ENCODE results near the gene TEX52. TPM values are rescaled to one million over a fixed set of nuclear protein-coding genes. Genes with fewer than 3 reads are reported as not detected.

TEX52 gene
- total and polyA plus RNA-seq, 2 of the 13 experiments (the other 11 are each of a cell fraction or from before 2014, with no cell fraction given), result 0.05 TPM; not detected in 1

GRCh38 chr12:2853626-2854025 lies 3.2 kb downstream of the TEX52 start (continued):
- peak; percentile 31; the same call in 1 of the 2 replicates for TF ChIP-seq SMC3 (IDR thresholded peaks at IDR 0.05; ENCODE audit: low read length)
- no peak for TF ChIP-seq NFIB (CRISPR knock-in tag; IDR thresholded peaks at IDR 0.05; ENCODE audit: borderline replicate concordance)
- peak; percentile 63; the same call in 1 of the 2 replicates for TF ChIP-seq RAD21 (CRISPR knock-in tag; IDR thresholded peaks at IDR 0.05)
- no peak for TF ChIP-seq HNF1A (IDR thresholded peaks at IDR 0.05; ENCODE audit: low read depth)
- no peak for TF ChIP-seq HNF1A (CRISPR knock-in tag; IDR thresholded peaks at IDR 0.05; ENCODE audit: borderline replicate concordance)
- no peak for TF ChIP-seq HINFP (CRISPR knock-in tag; IDR thresholded peaks at IDR 0.05; ENCODE audit: low read depth)
- TF ChIP-seq RCOR2 (CRISPR knock-in tag; IDR thresholded peaks at IDR 0.05), result no peak

GRCh38 chr12:2851931-2852330 lies 4.9 kb downstream of the TEX52 start:
- ChIA-PET POLR2A (interaction anchor here (0.6 kb wide), 1 partner anchor 10 kb away, joined by 3 read pairs; no protein-coding TSS in a partner anchor), CTCF (ENCODE audit: low intra/inter-chr PET ratio, low total read pairs) (no interaction called here)
- H3K9me3 ChIP-seq (ENCODE audit: low read length), result no peaks in the 10 kb centered on the region
- no peak overlapping the region for H2AFZ ChIP-seq (ENCODE audit: low read length)
- H3K9ac ChIP-seq (ENCODE audit: insufficient read depth, low read depth, low read length), result no peak overlapping the region
- intact Hi-C loops (cut with micrococcal nuclease; ENCODE audit: unreplicated experiment) (no loop called here), in situ Hi-C loops (cut with HindIII; ENCODE audit: extremely low pct_ligation_motif_present, low pct_unique_long_range_greater_than_20kb) (no loop called here)
- no TSS peak for BruUV-seq (replicated peaks)
- 94% methylated on average over 3 of the region's 3 CpGs for WGBS (ENCODE audit: low lambda C conversion rate)
- no peaks in the 10 kb centered on the region for H3K79me2 ChIP-seq (ENCODE audit: insufficient read depth, low read length)
- ATAC-seq (no peak), DNase-seq (ENCODE audit: low spot score) (no peak), FAIRE-seq (no peak)
- H3K27me3 ChIP-seq (ENCODE audit: control insufficient read depth in 1 of 2, insufficient read depth in 2 of 2, low read length in 2 of 2), result no peaks in the 10 kb centered on the region
- no peak overlapping the region for H3K4me2 ChIP-seq (ENCODE audit: low read depth, low read length)
- no peak overlapping the region for H3K27ac ChIP-seq (ENCODE audit: extremely low read length, insufficient read depth, low read length)
- peaks cover 36% of the 10 kb centered on the region for H3K4me1 ChIP-seq (ENCODE audit: insufficient read depth, low read length)
- H3K36me3 ChIP-seq (replicated peaks in 1 of 2; ENCODE audit: control insufficient read depth in 1 of 2, insufficient read depth in 2 of 2, low read length in 2 of 2), result no peaks in the 10 kb centered on the region
- no peaks in the 10 kb centered on the region for H4K20me1 ChIP-seq (ENCODE audit: insufficient read depth, low read length)
- no peak overlapping the region for H3K4me3 ChIP-seq (replicated peaks in 1 of 3; ENCODE audit: insufficient read depth in 1 of 3, low read depth in 2 of 3, low read length in 3 of 3)
- TF ChIP-seq MED1 (CRISPR knock-in tag; IDR thresholded peaks at IDR 0.05) (no peak), ZNF749 (CRISPR knock-in tag; IDR thresholded peaks at IDR 0.05; ENCODE audit: borderline replicate concordance) (no peak), ARID2 (CRISPR knock-in tag; IDR thresholded peaks at IDR 0.05; ENCODE audit: borderline replicate concordance) (no peak), CBX2 (IDR thresholded peaks at IDR 0.05; ENCODE audit: low read depth, low read length) (no peak), CBX2 (CRISPR knock-in tag; IDR thresholded peaks at IDR 0.05; ENCODE audit: low read depth) (no peak), CREB3 (CRISPR knock-in tag; IDR thresholded peaks at IDR 0.05) (no peak), RAD21 (CRISPR knock-in tag; IDR thresholded peaks at IDR 0.05) (no peak), HMG20A (CRISPR knock-in tag; IDR thresholded peaks at IDR 0.05; ENCODE audit: borderline replicate concordance) (no peak), ZMYM3 (CRISPR knock-in tag; IDR thresholded peaks at IDR 0.05) (no peak), ZNF674 (CRISPR knock-in tag; IDR thresholded peaks at IDR 0.05; ENCODE audit: low read depth) (no peak), NFE2L1 (CRISPR knock-in tag; IDR thresholded peaks at IDR 0.05; ENCODE audit: borderline replicate concordance) (no peak)

All from HepG2 (cell line).